ENCODE measurements around the gene PUS10.

GRCh38 chr2:61014763-61015162 is 3.3 kb downstream of the PUS10 start:
- TF ChIP-seq BHLHE40 (IDR thresholded peaks at IDR 0.05; ENCODE audit: borderline replicate concordance) = no peak
- TF ChIP-seq NFRKB (IDR thresholded peaks at IDR 0.05) = no peak
- TF ChIP-seq FOXM1 (IDR thresholded peaks at IDR 0.05; ENCODE audit: borderline replicate concordance) = no peak
- no peak for TF ChIP-seq L3MBTL2 (conservative IDR thresholded peaks at IDR 0.05)
- no peak for TF ChIP-seq CTBP1 (IDR thresholded peaks at IDR 0.05; ENCODE audit: borderline replicate concordance)
- TF ChIP-seq LEF1 (IDR thresholded peaks at IDR 0.05; ENCODE audit: borderline replicate concordance) = no peak
- TF ChIP-seq SP1 (IDR thresholded peaks at IDR 0.05) = no peak
- TF ChIP-seq FOXA1 (IDR thresholded peaks at IDR 0.05) = no peak
- TF ChIP-seq ELF4 (IDR thresholded peaks at IDR 0.05) = no peak
- TF ChIP-seq ARNT (IDR thresholded peaks at IDR 0.05) = no peak
- TF ChIP-seq SUZ12 (IDR thresholded peaks at IDR 0.05) = no peak
- no peak for TF ChIP-seq PKNOX1 (IDR thresholded peaks at IDR 0.05)
- TF ChIP-seq FOXK2 (IDR thresholded peaks at IDR 0.05) = no peak
- no peak for TF ChIP-seq TARDBP (IDR thresholded peaks at IDR 0.05)

Measured in HEK293T (cell line).